ENCODE results near the gene DPP8.

The DPP8 gene

GRCh38 chr15:65423150-65423975 is 94.1 kb downstream of the DPP8 start:
- DNase-seq, result no peak

- no peak for DNase-seq
Observed at GRCh38 chr15:65421360-65422215, 95.9 kb downstream of the DPP8 start.

GRCh38 chr15:65420975-65421359 is 96.5 kb downstream of the DPP8 start:
- no peak for DNase-seq

GRCh38 chr15:65418596-65418995 is 98.9 kb downstream of the DPP8 start:
- DNase-seq, result no peak

GRCh38 chr15:65416845-65417416 is 100.6 kb downstream of the DPP8 start:
- no peak for DNase-seq

- DNase-seq, result no peak
Observed at GRCh38 chr15:65414841-65415621, 102.5 kb downstream of the DPP8 start.

- DNase-seq, result no peak
Observed at GRCh38 chr15:65413760-65414144, 103.7 kb downstream of the DPP8 start.

GRCh38 chr15:65413051-65413759 is 104.3 kb downstream of the DPP8 start:
- DNase-seq, result no peak

- no peak for DNase-seq
Observed at GRCh38 chr15:65412556-65412955, 104.9 kb downstream of the DPP8 start.

GRCh38 chr15:65411465-65412071 is 105.9 kb downstream of the DPP8 start:
- DNase-seq, result no peak

- no peak for DNase-seq
Observed at GRCh38 chr15:65410972-65411371, 106.5 kb downstream of the DPP8 start.

GRCh38 chr15:65410036-65410435 is 107.5 kb downstream of the DPP8 start:
- DNase-seq, result no peak

- DNase-seq, result no peak
Observed at GRCh38 chr15:65409036-65409631, 108.4 kb downstream of the DPP8 start.

GRCh38 chr15:65408324-65409035 is 109.0 kb downstream of the DPP8 start:
- no peak for DNase-seq

- DNase-seq, result no peak
Observed at GRCh38 chr15:65406424-65407000, 111.0 kb downstream of the DPP8 start.

- no peak for DNase-seq
Observed at GRCh38 chr15:65405791-65406423, 111.6 kb downstream of the DPP8 start.

- no peak for DNase-seq
Observed at GRCh38 chr15:65404186-65404872, 113.2 kb downstream of the DPP8 start.

- no peak for DNase-seq
Observed at GRCh38 chr15:65402961-65403360, 114.5 kb downstream of the DPP8 start.

GRCh38 chr15:65401611-65402240 is 115.8 kb downstream of the DPP8 start:
- no peak for DNase-seq
